ENCODE results near the gene ECI1. TPM values are rescaled to one million over a fixed set of nuclear protein-coding genes. Genes with fewer than 3 reads are reported as not detected.

ECI1 gene
- total and polyA plus RNA-seq, 2 of the 4 experiments (the other 2 are of a cell fraction): 20.3 to 30.1 TPM

DNA sequence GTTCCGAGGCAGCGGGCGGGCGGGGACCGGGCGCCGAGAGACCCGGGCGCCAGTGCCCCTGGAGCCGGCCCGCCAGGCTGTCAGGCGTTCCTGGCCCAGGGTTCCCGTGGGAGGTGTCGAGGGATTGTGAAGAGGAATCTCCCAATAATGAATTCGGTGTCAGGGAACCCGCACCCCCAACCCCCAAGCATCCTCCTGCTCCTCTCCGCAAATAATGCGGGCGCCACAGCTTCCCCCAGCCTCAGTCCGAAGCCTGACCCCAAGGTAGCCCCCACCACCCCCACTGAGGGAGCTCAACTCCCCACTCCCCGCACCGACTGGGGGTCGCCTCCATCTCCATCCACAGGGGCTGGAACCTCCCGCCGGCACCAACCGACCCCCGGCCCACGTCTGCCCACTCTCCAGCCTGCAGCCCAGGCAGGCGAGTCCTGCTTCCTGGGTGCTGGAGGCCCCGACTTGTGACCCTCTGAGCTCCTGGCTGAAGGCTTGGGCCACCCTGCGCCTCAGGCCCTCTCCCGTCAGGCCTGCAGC lies 54.3 kb downstream of the ECI1 start:
- ATAC-seq (ENCODE audit: low read depth) (no peak), DNase-seq (no peak)
- in situ Hi-C loops (cut with MboI; ENCODE audit: low sequenced_read_pairs): no loop called here
- Histone ChIP-seq H4K20me1 (ENCODE audit: insufficient read depth, low read length) (no peaks in the 10 kb centered on the region; the same call in 1 of the 2 replicates), H3K18ac (ENCODE audit: low read depth, low read length) (no peak overlapping the region), H3K27ac (ENCODE audit: insufficient read depth, low read length) (no peak overlapping the region), H3K56ac (ENCODE audit: extremely low read depth, insufficient read depth, low read length) (no peak overlapping the region), H3K4me3 (ENCODE audit: insufficient read depth, low read depth, low read length) (no peak overlapping the region), H3K9me3 (ENCODE audit: control insufficient read depth, insufficient read depth, low read length) (no peaks in the 10 kb centered on the region), H2AFZ (replicated peaks; ENCODE audit: low read length, poor library complexity) (peak overlapping the region; percentile 79), H2AK5ac (ENCODE audit: low read depth, low read length) (no peak overlapping the region), H3K4ac (ENCODE audit: low read depth, low read length) (no peak overlapping the region), H2BK5ac (ENCODE audit: low read depth, low read length, poor library complexity, severe bottlenecking) (no peak overlapping the region), H2BK20ac (ENCODE audit: low read depth, low read length) (no peak overlapping the region), H3K79me1 (ENCODE audit: low read depth in 1 of 2, low read length in 2 of 2) (no peaks in the 10 kb centered on the region), H3K9ac (ENCODE audit: low read depth, low read length) (no peak overlapping the region), H3K14ac (replicated peaks; ENCODE audit: low read depth, low read length) (no peak overlapping the region), H2BK15ac (ENCODE audit: low read depth, low read length) (no peak overlapping the region), H4K91ac (ENCODE audit: insufficient read depth, low read depth, low read length) (no peak overlapping the region), H3K4me1 (ENCODE audit: control insufficient read depth, insufficient read depth, low read length) (no peaks in the 10 kb centered on the region), H3K27me3 (ENCODE audit: control insufficient read depth, insufficient read depth, low read length) (peaks cover 67% of the 10 kb centered on the region), H3K23ac (ENCODE audit: low read depth, low read length) (no peak overlapping the region), H3K36me3 (ENCODE audit: control insufficient read depth, insufficient read depth, low read length) (no peaks in the 10 kb centered on the region), H2AK9ac (replicated peaks; ENCODE audit: low read depth, low read length, poor library complexity) (no peak overlapping the region), H2BK120ac (ENCODE audit: low read depth, low read length) (no peak overlapping the region), H4K5ac (ENCODE audit: low read depth, low read length) (no peak overlapping the region), H3K9me1 (ENCODE audit: insufficient read depth, low read length) (no peaks in the 10 kb centered on the region), H4K8ac (ENCODE audit: low read depth in 2 of 2, low read length in 2 of 2) (no peak overlapping the region), H3K4me2 (ENCODE audit: low read depth, low read length) (no peak overlapping the region)
- intact Hi-C loops (cut with micrococcal nuclease): no loop called here
- dilution Hi-C loops (cut with HindIII; ENCODE audit: low sequenced_read_pairs, unreplicated experiment): no loop called here
- 40% methylated on average over 2 of the region's 32 CpGs; no CpG with 5 or more reads in 1 of the 2 experiments for WGBS, 2 experiments (ENCODE audit: extremely low coverage in 2 of 2, insufficient read length in 1 of 2)
- ChIA-PET POLR2A (ENCODE audit: unreplicated experiment) (no interaction called here), CTCF (no interaction called here)
- no TSS peak for BruUV-seq (replicated peaks)
- no peak for TF ChIP-seq SMC3 (IDR thresholded peaks at IDR 0.05; ENCODE audit: low read depth, low read length)
- TF ChIP-seq RFX5 (IDR thresholded peaks at IDR 0.05; ENCODE audit: low read depth, low read length): no peak
- no peak for TF ChIP-seq CTCF (conservative IDR thresholded peaks at IDR 0.05; ENCODE audit: low read depth, low read length)
- TF ChIP-seq FOS (IDR thresholded peaks at IDR 0.05; ENCODE audit: low read depth, low read length): no peak
- TF ChIP-seq MXI1 (IDR thresholded peaks at IDR 0.05; ENCODE audit: borderline replicate concordance, low read depth, low read length): no peak

Data from IMR-90 (cell line).